Uterus (tissue), 2 donors: ENCODE measurements around the gene ATRAID.

Experiments used
- CTCF ChIP-seq, 4 experiments: fragments of 200-600 bp in 2 of 4; fragments of 450-650 bp in 2 of 4; sonication (generic) in 2 of 4; IDR thresholded peaks; one replicate each; pipeline ENCODE4 v1.5.1; 2016 to 2019; ENCODE audit warnings: antibody characterized with exemption in 4 of 4, mild to moderate bottlenecking in 2 of 4, moderate library complexity in 1 of 4
- POLR2A ChIP-seq, 2 donors: fragments of 450-650 bp; IDR thresholded peaks; one replicate each; pipeline ENCODE4 v1.6.1; 2016; ENCODE audit warnings: antibody characterized with exemption in 2 of 2, mild to moderate bottlenecking in 1 of 2, moderate library complexity in 1 of 2

GRCh38 chr2:27203741-27204140, 8.1 kb upstream of the ATRAID start:
- no peak for TF ChIP-seq POLR2A (IDR thresholded peaks at IDR 0.05)
- TF ChIP-seq CTCF (IDR thresholded peaks at IDR 0.05) = no peak
